Activated CD4-positive, alpha-beta T cell treated with anti-CD3 and anti-CD28 coated beads for 1 hour (primary cell): ENCODE data around the gene CPHXL2.

Experiments
- DNase-seq: peaks from one replicate; pipeline ENCODE4 v3.0.0-alpha.2; 2020

CPHXL2 gene

GRCh38 chr16:75676909-75677308 is at the start of gene CPHXL2:
CPHXL2 (minus strand) TSS chr16:75677009; CDS start chr16:75676999, 10 bp downstream.
- DNase-seq, result no peak

- no peak for DNase-seq
Observed at GRCh38 chr16:75726390-75726789, 49.6 kb upstream of the CPHXL2 start, which contains the start of gene CPHXL. CPHXL (minus strand) TSS chr16:75726490; CDS start chr16:75726442, 48 bp downstream.

GRCh38 chr16:75718452-75718851 is 41.6 kb upstream of the CPHXL2 start:
- DNase-seq, result no peak

GRCh38 chr16:75714661-75715060 is 37.9 kb upstream of the CPHXL2 start:
- no peak for DNase-seq

GRCh38 chr16:75710344-75710743 is 33.5 kb upstream of the CPHXL2 start:
- DNase-seq, result no peak

GRCh38 chr16:75703306-75703705 is 26.5 kb upstream of the CPHXL2 start:
- no peak for DNase-seq

- DNase-seq, result no peak
Observed at GRCh38 chr16:75702242-75702641, 25.4 kb upstream of the CPHXL2 start.

GRCh38 chr16:75701361-75701760 is 24.6 kb upstream of the CPHXL2 start, which contains the start of gene DUXB:
DUXB (minus strand) TSS chr16:75701461; CDS start chr16:75701418, 43 bp downstream.
- no peak for DNase-seq

- DNase-seq, result no peak
Observed at GRCh38 chr16:75697571-75697970, 20.8 kb upstream of the CPHXL2 start.

GRCh38 chr16:75695708-75696107 is 18.9 kb upstream of the CPHXL2 start:
- no peak for DNase-seq

- no peak for DNase-seq
Observed at GRCh38 chr16:75687361-75687760, 10.6 kb upstream of the CPHXL2 start.

GRCh38 chr16:75682308-75682707 is 5.5 kb upstream of the CPHXL2 start:
- no peak for DNase-seq

GRCh38 chr16:75679366-75679765 is 2.6 kb upstream of the CPHXL2 start:
- no peak for DNase-seq

- DNase-seq, result no peak
Observed at GRCh38 chr16:75667503-75667902, 9.3 kb downstream of the CPHXL2 start.

- DNase-seq, result no peak
Observed at GRCh38 chr16:75660726-75661302, 16.0 kb downstream of the CPHXL2 start.

GRCh38 chr16:75660321-75660720 is 16.5 kb downstream of the CPHXL2 start:
- no peak for DNase-seq

- DNase-seq, result no peak
Observed at GRCh38 chr16:75658175-75658574, 18.6 kb downstream of the CPHXL2 start.

GRCh38 chr16:75653922-75654321 is 22.9 kb downstream of the CPHXL2 start:
- no peak for DNase-seq

GRCh38 chr16:75648265-75649076 is 28.3 kb downstream of the CPHXL2 start:
- peak; percentile 74 for DNase-seq

- DNase-seq, result peak; percentile 92
Observed at GRCh38 chr16:75647492-75648264, 29.1 kb downstream of the CPHXL2 start, which contains the start of the genes KARS1 and TERF2IP. KARS1 (minus strand) TSS chr16:75647665; CDS start chr16:75647639, 26 bp downstream. TERF2IP (plus strand) TSS chr16:75647773; CDS start chr16:75647883, 110 bp downstream.

- DNase-seq, result no peak
Observed at GRCh38 chr16:75647112-75647491, 29.7 kb downstream of the CPHXL2 start.

- DNase-seq, result no peak
Observed at GRCh38 chr16:75644240-75645012, 32.4 kb downstream of the CPHXL2 start.
